Glutamatergic neuron (in vitro differentiated cells): ENCODE data around the gene CETN1. TPM values are rescaled to one million over a fixed set of nuclear protein-coding genes. Genes with fewer than 3 reads are reported as not detected.

Experiments
- DNase-seq: peaks from one replicate; pipeline ENCODE4 v3.0.0; 2022
- H3K27ac Mint-ChIP-seq: one replicate; pipeline ENCODE4 v1.8.0; 2020; ENCODE audit warnings: mild to moderate bottlenecking, mixed read lengths, inconsistent platforms; ENCODE audit not compliant: unreplicated experiment
- H3K27me3 Mint-ChIP-seq: one replicate; pipeline ENCODE4 v1.8.0; 2020; ENCODE audit warnings: mild to moderate bottlenecking, moderate library complexity, mixed read lengths, inconsistent platforms; ENCODE audit not compliant: unreplicated experiment
- H3K36me3 Mint-ChIP-seq: one replicate; pipeline ENCODE4 v1.8.0; 2020; ENCODE audit warnings: mild to moderate bottlenecking, mixed read lengths, inconsistent platforms; ENCODE audit not compliant: unreplicated experiment
- H3K4me1 Mint-ChIP-seq: one replicate; pipeline ENCODE4 v1.8.0; 2020; ENCODE audit warnings: mild to moderate bottlenecking, low read depth, mixed read lengths, inconsistent platforms; ENCODE audit not compliant: unreplicated experiment
- H3K4me3 Mint-ChIP-seq: one replicate; pipeline ENCODE4 v1.8.0; 2020; ENCODE audit warnings: mild to moderate bottlenecking, mixed read lengths, inconsistent platforms; ENCODE audit not compliant: unreplicated experiment
- H3K9me3 Mint-ChIP-seq: one replicate; pipeline ENCODE4 v1.8.0; 2020; ENCODE audit warnings: mild to moderate bottlenecking, moderate library complexity, mixed read lengths, inconsistent platforms; ENCODE audit not compliant: unreplicated experiment
- CTCF ChIP-seq: fragments of 200-600 bp; sonication (generic); IDR thresholded peaks from one replicate; pipeline ENCODE4 v1.5.0; 2021; ENCODE audit not compliant: partially characterized antibody, unreplicated experiment
- total RNA-seq: library from RNA; stranded (reverse); fragmentation: NEBNext Ultra II Directional; extraction: Animal tissue kit (Norgen Biotek cat#: 25700); gene quantifications from one replicate; pipeline ENCODE4 v1.2.1, GENCODE V29; 2021; ENCODE audit not compliant: unreplicated experiment

Gene CETN1
- total RNA-seq, 1 donor from 2014 or later = not detected

DNA sequence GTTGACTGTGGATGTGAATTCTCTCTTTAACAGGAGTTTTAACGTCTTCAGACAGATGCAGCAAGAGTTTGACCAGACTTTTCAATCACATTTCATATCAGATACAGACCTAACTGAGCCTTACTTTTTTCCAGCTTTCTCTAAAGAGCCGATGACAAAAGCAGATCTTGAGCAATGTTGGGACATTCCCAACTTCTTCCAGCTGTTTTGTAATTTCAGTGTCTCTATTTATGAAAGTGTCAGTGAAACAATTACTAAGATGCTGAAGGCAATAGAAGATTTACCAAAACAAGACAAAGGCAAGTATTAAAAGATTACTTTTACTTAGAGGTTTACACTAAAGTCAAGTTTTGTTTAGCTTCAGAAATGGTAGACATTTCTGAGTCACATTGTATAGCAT, 47.1 kb downstream of the CETN1 start:
- Mint-ChIP-seq H3K9me3 (no peaks in the 10 kb centered on the region), H3K27ac (no peak overlapping the region), H3K4me1 (no peaks in the 10 kb centered on the region), H3K27me3 (no peaks in the 10 kb centered on the region), H3K4me3 (no peak overlapping the region), H3K36me3 (no peaks in the 10 kb centered on the region)
- DNase-seq = no peak
- no peak for TF ChIP-seq CTCF

DNA sequence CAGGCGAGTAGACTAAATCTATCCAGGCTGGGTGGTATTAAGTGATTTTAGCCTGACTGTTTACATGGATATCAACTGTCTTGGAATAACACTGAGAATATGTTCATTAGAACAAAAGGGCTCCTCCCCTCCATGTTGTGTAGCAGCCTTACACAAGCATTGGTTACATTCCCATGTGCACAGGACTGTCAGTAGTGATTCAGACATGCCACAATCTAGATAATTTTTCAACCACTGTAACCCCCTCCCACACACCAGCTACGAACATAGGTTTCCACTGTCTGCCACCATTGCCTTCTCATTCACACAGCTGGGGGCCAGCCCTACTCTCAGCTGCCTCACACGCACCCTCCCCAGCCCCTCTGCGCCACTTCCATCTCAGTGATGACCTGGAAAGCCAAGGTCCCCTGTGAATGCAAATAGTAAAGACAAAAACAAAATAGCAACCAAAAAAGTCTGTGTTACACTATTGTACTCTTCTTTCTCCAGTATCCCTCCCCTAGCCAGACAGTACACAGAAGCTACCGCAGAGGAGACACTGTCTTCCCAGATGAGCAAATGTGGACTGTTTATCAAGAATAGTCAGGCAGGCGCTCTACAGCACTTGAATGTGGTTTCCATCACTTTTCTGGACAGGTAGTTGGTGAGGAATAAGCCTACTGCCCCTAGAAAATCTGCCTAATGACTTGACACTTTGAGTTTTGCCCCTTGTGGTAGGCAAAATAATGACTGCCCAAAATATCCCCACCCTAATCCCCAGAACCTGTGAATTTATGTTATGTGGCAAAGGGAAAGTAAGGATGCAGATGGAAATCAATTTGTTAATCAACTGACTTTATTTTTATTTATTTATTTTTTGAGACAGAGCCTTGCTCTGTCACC, 49.3 kb downstream of the CETN1 start:
- TF ChIP-seq CTCF = peak; percentile 60
- no peak for DNase-seq
- H3K4me3 Mint-ChIP-seq = no peak overlapping the region
- no peak overlapping the region for H3K27ac Mint-ChIP-seq
- H3K4me1 Mint-ChIP-seq = no peaks in the 10 kb centered on the region
- H3K27me3 Mint-ChIP-seq = no peaks in the 10 kb centered on the region
- H3K9me3 Mint-ChIP-seq = no peaks in the 10 kb centered on the region
- H3K36me3 Mint-ChIP-seq = no peaks in the 10 kb centered on the region

DNA sequence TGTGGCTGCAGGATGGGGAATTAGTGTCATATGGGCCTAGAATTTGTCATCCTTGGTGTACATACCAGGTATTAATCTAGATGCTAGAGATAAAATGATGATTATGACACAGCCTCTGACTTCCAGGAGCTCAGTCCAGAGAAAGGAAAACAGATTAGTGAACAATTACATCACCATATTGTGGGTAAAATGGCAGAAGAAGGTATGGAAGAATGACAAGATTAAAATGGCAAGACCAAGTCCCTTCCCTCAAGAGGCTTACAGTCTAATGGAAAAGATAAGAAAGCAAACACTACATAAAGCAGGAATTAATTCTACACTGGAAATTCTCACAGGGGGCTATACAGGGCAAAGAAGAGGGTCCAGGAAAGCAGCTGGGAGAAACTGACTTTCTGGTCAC, 51.4 kb downstream of the CETN1 start:
- Mint-ChIP-seq H3K27me3 (no peaks in the 10 kb centered on the region), H3K27ac (no peak overlapping the region), H3K36me3 (no peaks in the 10 kb centered on the region), H3K9me3 (no peaks in the 10 kb centered on the region), H3K4me3 (no peak overlapping the region), H3K4me1 (no peaks in the 10 kb centered on the region)
- DNase-seq = no peak
- no peak for TF ChIP-seq CTCF

Other genes starting within 250 kb of the CETN1 start
- 0.20 TPM for gene COLEC12, start 79.7 kb upstream of the CETN1 start, total RNA-seq
- gene CLUL1, start 16.6 kb downstream of the CETN1 start, total RNA-seq = 3.8 TPM
- 15.5 TPM for gene TYMS, start 77.3 kb downstream of the CETN1 start, total RNA-seq
- gene ENOSF1, start 132.2 kb downstream of the CETN1 start, total RNA-seq = 9.7 TPM
- 17.1 TPM for gene YES1, start 231.9 kb downstream of the CETN1 start, total RNA-seq